GM23338 (cell line): ENCODE data around the gene AKR7A3.

Source experiments
- CTCF ChIP-seq, 2 experiments: fragments of 200-600 bp in 1 of 2; sonication (generic) in 1 of 2; conservative IDR thresholded peaks; 2 replicates each; pipeline versions ENCODE4 v1.5.1 to v1.6.1; 2016 to 2017; ENCODE audit warnings: antibody characterized with exemption in 2 of 2, low read depth in 2 of 2, mild to moderate bottlenecking in 2 of 2, moderate library complexity in 1 of 2
- POLR2AphosphoS5 ChIP-seq: IDR thresholded peaks from 2 replicates; pipeline ENCODE4 v1.6.1; 2016; ENCODE audit warnings: antibody characterized with exemption, low read depth
- STAT1 ChIP-seq: IDR thresholded peaks from one replicate; pipeline ENCODE4 v1.6.1; 2016; ENCODE audit warnings: antibody characterized with exemption; ENCODE audit not compliant: unreplicated experiment

- no peak for TF ChIP-seq POLR2AphosphoS5
- no peak for TF ChIP-seq STAT1
- no peak for TF ChIP-seq CTCF (conservative IDR thresholded peaks at IDR 0.05; ENCODE audit: low read depth in 2 of 2)
Observed at GRCh38 chr1:19308509-19308907, 19.9 kb upstream of the AKR7A3 start.
